IMR-90 (cell line): ENCODE data around the gene AXIN1. TPM values are rescaled to one million over a fixed set of nuclear protein-coding genes. Genes with fewer than 3 reads are reported as not detected.

Experiments used
- ATAC-seq: fragments of 200-7000 bp; cut with Tn5 transposase; 2 replicates; pipeline ENCODE4 v1.9.1; 2020; ENCODE audit warnings: low read depth, mild to moderate bottlenecking, moderate library complexity
- BruUV-seq: library from RNA; stranded (reverse); fragments of 400-500 nt; replicated peaks from 2 replicates; lab custom pipeline; 2021; lab: Mats Ljungman, UMichigan
- CTCF ChIA-PET: fragments of 300-600 bp; formaldehyde crosslinking; extraction: SDS; loops from one replicate; lab custom pipeline; 2021; ENCODE audit warnings: antibody characterized with exemption; lab: Yijun Ruan, JAX
- POLR2A ChIA-PET: fragments of 300-600 bp; sonication (Branson Sonifier 250); formaldehyde crosslinking; loops from one replicate; lab custom pipeline; 2022; ENCODE audit warnings: antibody characterized with exemption; ENCODE audit not compliant: unreplicated experiment; lab: Charles Lee
- DNase-seq: peaks from one replicate; pipeline ENCODE4 v3.0.0; 2013
- H2AFZ ChIP-seq: replicated peaks from 2 replicates; pipeline ENCODE3; 2013; ENCODE audit warnings: low read length, mild to moderate bottlenecking; ENCODE audit not compliant: poor library complexity
- H2AK5ac ChIP-seq: 2 replicates; pipeline ENCODE4 v1.6.1; 2013; ENCODE audit warnings: low read depth, low read length, inconsistent platforms
- H2AK9ac ChIP-seq: replicated peaks from 2 replicates; pipeline ENCODE3; 2013; ENCODE audit warnings: mild to moderate bottlenecking, low read depth, low read length, moderate library complexity; ENCODE audit not compliant: poor library complexity
- H2BK120ac ChIP-seq: 2 replicates; pipeline ENCODE4 v1.6.1; 2013; ENCODE audit warnings: low read depth, low read length, inconsistent platforms
- H2BK15ac ChIP-seq: 3 replicates; pipeline ENCODE4 v1.6.1; 2013; ENCODE audit warnings: low read depth, low read length, inconsistent platforms
- H2BK20ac ChIP-seq: 2 replicates; pipeline ENCODE4 v1.6.1; 2013; ENCODE audit warnings: low read depth, mild to moderate bottlenecking, inconsistent platforms, low read length, moderate library complexity
- H2BK5ac ChIP-seq: 2 replicates; pipeline ENCODE4 v1.6.1; 2013; ENCODE audit warnings: mild to moderate bottlenecking, low read depth, low read length, inconsistent platforms; ENCODE audit not compliant: poor library complexity, severe bottlenecking
- H3K14ac ChIP-seq: replicated peaks from 2 replicates; pipeline ENCODE4 v1.6.1; 2013; ENCODE audit warnings: low read depth, low read length, inconsistent platforms
- H3K18ac ChIP-seq: 2 replicates; pipeline ENCODE4 v1.6.1; 2013; ENCODE audit warnings: low read depth, low read length, control low read depth
- H3K23ac ChIP-seq: 2 replicates; pipeline ENCODE4 v1.6.1; 2013; ENCODE audit warnings: low read depth, low read length, inconsistent platforms
- H3K27ac ChIP-seq: 2 replicates; pipeline ENCODE4 v1.5.1; 2013; ENCODE audit warnings: mild to moderate bottlenecking, control low read depth, low read length; ENCODE audit not compliant: insufficient read depth
- H3K27me3 ChIP-seq: 2 replicates; pipeline ENCODE4 v1.6.1; 2013; ENCODE audit warnings: low read length; ENCODE audit not compliant: control insufficient read depth, insufficient read depth
- H3K36me3 ChIP-seq: 2 replicates; pipeline ENCODE4 v1.6.1; 2013; ENCODE audit warnings: low read length, mixed read lengths; ENCODE audit not compliant: control insufficient read depth, insufficient read depth
- H3K4ac ChIP-seq: 2 replicates; pipeline ENCODE4 v1.6.1; 2013; ENCODE audit warnings: low read depth, low read length, inconsistent platforms
- H3K4me1 ChIP-seq: 2 replicates; pipeline ENCODE4 v1.6.1; 2013; ENCODE audit warnings: low read length, mixed read lengths; ENCODE audit not compliant: control insufficient read depth, insufficient read depth
- H3K4me2 ChIP-seq: 2 replicates; pipeline ENCODE4 v1.6.1; 2013; ENCODE audit warnings: low read depth, mild to moderate bottlenecking, control low read depth, low read length, moderate library complexity
- H3K4me3 ChIP-seq: 2 replicates; pipeline ENCODE4 v1.5.1; 2013; ENCODE audit warnings: low read depth, mild to moderate bottlenecking, control low read depth, low read length, moderate library complexity; ENCODE audit not compliant: insufficient read depth
- H3K56ac ChIP-seq: 2 replicates; pipeline ENCODE4 v1.6.1; 2013; ENCODE audit warnings: low read length, inconsistent platforms; ENCODE audit not compliant: insufficient read depth; ENCODE audit errors: extremely low read depth
- H3K79me1 ChIP-seq, 2 experiments: 2 replicates each; pipeline ENCODE4 v1.6.1; 2013; ENCODE audit warnings: low read length in 2 of 2, inconsistent platforms in 1 of 2, low read depth in 1 of 2
- H3K9ac ChIP-seq: 2 replicates; pipeline ENCODE4 v1.6.1; 2013; ENCODE audit warnings: low read depth, low read length, control low read depth
- H3K9me1 ChIP-seq: 2 replicates; pipeline ENCODE4 v1.6.1; 2013; ENCODE audit warnings: low read length, inconsistent platforms; ENCODE audit not compliant: insufficient read depth
- H3K9me3 ChIP-seq: 2 replicates; pipeline ENCODE4 v1.6.1; 2013; ENCODE audit warnings: low read length; ENCODE audit not compliant: control insufficient read depth, insufficient read depth
- H4K20me1 ChIP-seq: 2 replicates; pipeline ENCODE4 v1.6.1; 2013; ENCODE audit warnings: low read length, inconsistent platforms; ENCODE audit not compliant: insufficient read depth
- H4K5ac ChIP-seq: 2 replicates; pipeline ENCODE4 v1.6.1; 2013; ENCODE audit warnings: mild to moderate bottlenecking, low read depth, low read length, control low read depth
- H4K8ac ChIP-seq, 2 experiments: 2 replicates each; pipeline ENCODE4 v1.6.1; 2013; ENCODE audit warnings: low read depth in 2 of 2, low read length in 2 of 2, control low read depth in 1 of 2, inconsistent platforms in 1 of 2
- H4K91ac ChIP-seq: 2 replicates; pipeline ENCODE4 v1.6.1; 2013; ENCODE audit warnings: low read depth, low read length, inconsistent platforms; ENCODE audit not compliant: insufficient read depth
- BHLHE40 ChIP-seq: fragments of 150-350 bp; IDR thresholded peaks from 2 replicates; pipeline ENCODE4 v1.6.1; 2016; ENCODE audit warnings: mild to moderate bottlenecking, low read depth, low read length
- CHD1 ChIP-seq: IDR thresholded peaks from 2 replicates; pipeline ENCODE4 v1.6.1; 2012; ENCODE audit warnings: low read depth, low read length, improper control_type of control experiment
- ELK1 ChIP-seq: fragments of 150-350 bp; IDR thresholded peaks from 2 replicates; pipeline ENCODE4 v1.6.1; 2016; ENCODE audit warnings: low read depth, mild to moderate bottlenecking, low read length, moderate library complexity, borderline replicate concordance
- FOS ChIP-seq: fragments of 150-350 bp; IDR thresholded peaks from 2 replicates; pipeline ENCODE4 v1.6.1; 2016; ENCODE audit warnings: low read depth, low read length
- MAFK ChIP-seq: IDR thresholded peaks from 2 replicates; pipeline ENCODE4 v1.6.1; 2012; ENCODE audit warnings: low read depth, low read length, improper control_type of control experiment
- POLR2A ChIP-seq: IDR thresholded peaks from 2 replicates; pipeline ENCODE4 v1.6.1; 2012; ENCODE audit warnings: mild to moderate bottlenecking, low read depth, low read length
- RAD21 ChIP-seq: IDR thresholded peaks from 2 replicates; pipeline ENCODE4 v1.6.1; 2012; ENCODE audit warnings: low read length, improper control_type of control experiment
- RFX5 ChIP-seq: IDR thresholded peaks from 2 replicates; pipeline ENCODE4 v1.8.0; 2012; ENCODE audit warnings: low read depth, mild to moderate bottlenecking, low read length, moderate library complexity
- SMC3 ChIP-seq: fragments of 150-350 bp; IDR thresholded peaks from 2 replicates; pipeline ENCODE4 v1.6.1; 2016; ENCODE audit warnings: low read depth, mild to moderate bottlenecking, antibody characterized with exemption, low read length, moderate library complexity
- USF2 ChIP-seq: fragments of 150-350 bp; IDR thresholded peaks from 2 replicates; pipeline ENCODE4 v1.6.1; 2017; ENCODE audit warnings: mild to moderate bottlenecking, antibody characterized with exemption, low read length, low read depth
- whole genome bisulfite sequencing, 2 experiments: methylation state at CpG; one replicate each; pipeline versions ENCODE4 v1.1.5 to v1.1.7; 2013; ENCODE audit warnings: missing lambda C conversion rate in 2 of 2; ENCODE audit not compliant: insufficient read length in 1 of 2; ENCODE audit errors: extremely low coverage in 2 of 2; 5-methylcytosine and 5-hydroxymethylcytosine counted together
- dilution Hi-C: fragments of 300-500 bp; cut with HindIII; formaldehyde crosslinking; loops from one replicate; pipeline ENCODE4 v1.14.3; 2018; ENCODE audit warnings: low sequenced_read_pairs; ENCODE audit not compliant: unreplicated experiment
- in situ Hi-C: fragments of 300-500 bp; cut with MboI; formaldehyde crosslinking; loops from 3 replicates; pipeline ENCODE4 v1.14.3; 2019; ENCODE audit warnings: low sequenced_read_pairs, inconsistent platforms, mixed read lengths
- intact Hi-C: fragments of 100-400 bp; cut with micrococcal nuclease; formaldehyde crosslinking; loops from 2 replicates; pipeline ENCODE4 v1.10.0; 2022
- polyA plus RNA-seq, 3 experiments: library from polyadenylated mRNA; depleted of rRNA; stranded (reverse); fragments of >200 nt; gene quantifications; 2 replicates each; pipeline ENCODE4 v1.2.3, GENCODE V29; 2012; ENCODE audit warnings: low replicate concordance in 1 of 3
- total RNA-seq: library from RNA; depleted of rRNA; stranded (reverse); fragments of >200 nt; gene quantifications from 2 replicates; pipeline ENCODE4 v1.2.3, GENCODE V29; 2012
- TF ChIP-seq, protein P1 (sequence below): conservative IDR thresholded peaks from 2 replicates; pipeline ENCODE4 v1.5.1; 2012; ENCODE audit warnings: mild to moderate bottlenecking, low read depth, low read length, improper control_type of control experiment

The AXIN1 gene
- total and polyA plus RNA-seq, 2 of the 4 experiments (the other 2 are of a cell fraction): 10.9 to 14.2 TPM

DNA sequence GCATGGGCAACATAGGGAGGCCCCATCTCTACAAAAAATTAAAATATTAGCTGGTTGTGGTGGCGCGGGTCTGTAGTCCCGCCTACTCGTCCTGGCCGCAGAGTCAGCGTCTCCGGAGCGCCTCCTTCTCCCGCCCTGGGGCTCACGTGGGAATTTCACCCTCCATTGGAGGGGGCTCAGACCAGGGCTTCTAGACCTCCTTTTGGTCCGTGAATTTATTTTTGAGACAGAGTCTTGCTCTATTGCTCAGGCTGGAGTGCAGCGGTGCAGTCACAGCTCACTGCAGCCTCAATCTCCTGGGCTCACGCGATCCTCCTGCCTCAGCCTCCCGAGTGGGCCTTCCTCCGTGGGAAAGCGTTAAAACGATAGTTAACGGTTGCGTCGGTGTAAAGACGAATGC is 44.1 kb upstream of the AXIN1 start (continued):
- peak; percentile 12; the same call in 1 of the 2 replicates for TF ChIP-seq BHLHE40

DNA sequence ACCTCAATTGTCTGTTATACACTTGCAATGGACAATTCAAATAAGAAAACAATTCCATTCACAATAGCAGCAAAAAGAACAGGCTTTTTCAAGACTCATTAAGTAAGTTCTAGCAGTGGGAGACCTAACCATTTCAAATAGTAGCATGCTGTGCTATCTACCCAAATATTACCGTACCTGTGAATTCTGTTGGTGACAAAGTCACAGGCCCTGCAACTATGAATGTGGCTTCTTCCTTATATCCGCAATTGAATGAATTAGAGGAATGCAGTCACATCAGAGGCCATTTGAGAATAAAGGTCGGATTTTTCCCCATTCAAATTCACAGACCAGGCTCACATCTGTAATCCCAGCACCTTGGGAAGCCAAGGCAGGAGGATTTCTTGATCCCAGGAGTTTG is 43.7 kb upstream of the AXIN1 start:
- Histone ChIP-seq H3K27me3 (no peaks in the 10 kb centered on the region), H3K14ac (no peak overlapping the region), H2BK120ac (no peak overlapping the region), H3K27ac (no peak overlapping the region), H4K91ac (no peak overlapping the region), H3K23ac (no peak overlapping the region), H2AK5ac (no peak overlapping the region), H3K56ac (no peak overlapping the region), H2BK20ac (no peak overlapping the region), H3K4me1 (peaks cover 4% of the 10 kb centered on the region), H3K79me1 (peaks cover 4 to 35% of the 10 kb centered on the region in 2 experiments; a peak in 3 of 4 replicates), H3K18ac (no peak overlapping the region), H4K8ac (peak overlapping the region in 1 of 2 experiments; percentile 58; a peak in 2 of 4 replicates), H3K9me3 (peaks cover 3% of the 10 kb centered on the region), H4K20me1 (peaks cover 15% of the 10 kb centered on the region; the same call in 1 of the 2 replicates), H2BK5ac (no peak overlapping the region), H3K4me2 (no peak overlapping the region; the same call in 1 of the 2 replicates), H3K9me1 (0 out of 2 replicates have a peak, but pooled peaks cover 7% of the 10 kb centered on the region), H2BK15ac (no peak overlapping the region), H4K5ac (no peak overlapping the region), H3K4me3 (no peak overlapping the region), H3K4ac (no peak overlapping the region), H2AK9ac (no peak overlapping the region), H3K9ac (no peak overlapping the region), H3K36me3 (peaks cover 19% of the 10 kb centered on the region), H2AFZ (peak overlapping the region; percentile 84)
- no peak for TF ChIP-seq USF2
- TF ChIP-seq CHD1: no peak
- TF ChIP-seq, protein P1, sequence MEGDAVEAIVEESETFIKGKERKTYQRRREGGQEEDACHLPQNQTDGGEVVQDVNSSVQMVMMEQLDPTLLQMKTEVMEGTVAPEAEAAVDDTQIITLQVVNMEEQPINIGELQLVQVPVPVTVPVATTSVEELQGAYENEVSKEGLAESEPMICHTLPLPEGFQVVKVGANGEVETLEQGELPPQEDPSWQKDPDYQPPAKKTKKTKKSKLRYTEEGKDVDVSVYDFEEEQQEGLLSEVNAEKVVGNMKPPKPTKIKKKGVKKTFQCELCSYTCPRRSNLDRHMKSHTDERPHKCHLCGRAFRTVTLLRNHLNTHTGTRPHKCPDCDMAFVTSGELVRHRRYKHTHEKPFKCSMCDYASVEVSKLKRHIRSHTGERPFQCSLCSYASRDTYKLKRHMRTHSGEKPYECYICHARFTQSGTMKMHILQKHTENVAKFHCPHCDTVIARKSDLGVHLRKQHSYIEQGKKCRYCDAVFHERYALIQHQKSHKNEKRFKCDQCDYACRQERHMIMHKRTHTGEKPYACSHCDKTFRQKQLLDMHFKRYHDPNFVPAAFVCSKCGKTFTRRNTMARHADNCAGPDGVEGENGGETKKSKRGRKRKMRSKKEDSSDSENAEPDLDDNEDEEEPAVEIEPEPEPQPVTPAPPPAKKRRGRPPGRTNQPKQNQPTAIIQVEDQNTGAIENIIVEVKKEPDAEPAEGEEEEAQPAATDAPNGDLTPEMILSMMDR: no peak
- no peak for TF ChIP-seq RAD21
- no peak for TF ChIP-seq RFX5
- no peak for TF ChIP-seq POLR2A
- TF ChIP-seq ELK1: no peak
- TF ChIP-seq BHLHE40: no peak
- no peak for TF ChIP-seq SMC3
- no peak for TF ChIP-seq FOS
- TF ChIP-seq MAFK: no peak
- DNase-seq: no peak
- ChIA-PET CTCF (interaction anchor here (0.6 kb wide), 1 partner anchor 413 kb away, joined by 3 read pairs; no protein-coding TSS in a partner anchor), POLR2A (no interaction called here)
- no peak for ATAC-seq
- intact Hi-C loops (loop anchor here (2.0 to 10.0 kb wide), 2 partner anchors 89 to 193 kb away; no protein-coding TSS in a partner anchor), dilution Hi-C loops (no loop called here), in situ Hi-C loops (loop anchor here (10.0 kb wide), 1 partner anchor 249 kb away; the partner anchor contains the start of genes MCRIP2 and WDR90)
- BruUV-seq: no TSS peak
- WGBS, 2 experiments: no CpG with 5 or more reads among the region's 3 CpGs
